8988T (cell line): ENCODE measurements around the gene DGCR6.
"Not testable (repeated sequence)": the region's sequence is repeated elsewhere in the genome, so short reads cannot be mapped to it uniquely, and the experiment has no call there.

Source experiments
- DNase-seq: peaks from one replicate; pipeline ENCODE4 v3.0.0; 2011

Gene DGCR6

GRCh38 chr22:18931905-18932652 lies 26.0 kb downstream of the DGCR6 start:
- DNase-seq, result no peak

GRCh38 chr22:18933914-18934313 lies 27.8 kb downstream of the DGCR6 start:
- no peak for DNase-seq

GRCh38 chr22:18934688-18935087 lies 28.6 kb downstream of the DGCR6 start:
- DNase-seq, result not testable (repeated sequence)

- no peak for DNase-seq
Observed at GRCh38 chr22:18935889-18936529, 29.9 kb downstream of the DGCR6 start, which contains the start of gene PRODH. Gene PRODH, minus strand, starts transcription at chr22:18936293. Its CDS starts 6 bp downstream, at chr22:18936287.

GRCh38 chr22:18938691-18939090 lies 32.6 kb downstream of the DGCR6 start:
- DNase-seq, result not testable (repeated sequence)

- not testable (repeated sequence) for DNase-seq
Observed at GRCh38 chr22:18947105-18947504, 41.0 kb downstream of the DGCR6 start.

- DNase-seq, result no peak
Observed at GRCh38 chr22:18947905-18948304, 41.8 kb downstream of the DGCR6 start.

- no peak for DNase-seq
Observed at GRCh38 chr22:18950141-18950540, 44.0 kb downstream of the DGCR6 start.

GRCh38 chr22:18952022-18952421 lies 45.9 kb downstream of the DGCR6 start:
- no peak for DNase-seq

GRCh38 chr22:18953128-18953527 lies 47.0 kb downstream of the DGCR6 start:
- DNase-seq, result not testable (repeated sequence)

GRCh38 chr22:18954303-18954989 lies 48.3 kb downstream of the DGCR6 start:
- peak; percentile 59 for DNase-seq

- DNase-seq, result no peak
Observed at GRCh38 chr22:18954990-18955571, 49.0 kb downstream of the DGCR6 start.

GRCh38 chr22:18955696-18956095 lies 49.6 kb downstream of the DGCR6 start:
- no peak for DNase-seq

GRCh38 chr22:18956121-18956895 lies 50.2 kb downstream of the DGCR6 start:
- not testable (repeated sequence) for DNase-seq

- not testable (repeated sequence) for DNase-seq
Observed at GRCh38 chr22:18956956-18957355, 50.8 kb downstream of the DGCR6 start.

- DNase-seq, result not testable (repeated sequence)
Observed at GRCh38 chr22:18957621-18958320, 51.7 kb downstream of the DGCR6 start.

GRCh38 chr22:18958321-18958705 lies 52.2 kb downstream of the DGCR6 start:
- not testable (repeated sequence) for DNase-seq

GRCh38 chr22:18958738-18959137 lies 52.6 kb downstream of the DGCR6 start:
- DNase-seq, result not testable (repeated sequence)

GRCh38 chr22:18959266-18959665 lies 53.1 kb downstream of the DGCR6 start:
- not testable (repeated sequence) for DNase-seq

GRCh38 chr22:18959741-18960140 lies 53.6 kb downstream of the DGCR6 start:
- not testable (repeated sequence) for DNase-seq

GRCh38 chr22:18960166-18960820 lies 54.2 kb downstream of the DGCR6 start:
- not testable (repeated sequence) for DNase-seq
